ENCODE measurements around the gene DTX4.

GRCh38 chr11:59195586-59195985 is 23.7 kb downstream of the DTX4 start:
- TF ChIP-seq CTCF (IDR thresholded peaks at IDR 0.05) (no peak), PBX3 (IDR thresholded peaks at IDR 0.05) (no peak), EP300 (IDR thresholded peaks at IDR 0.05; ENCODE audit: borderline replicate concordance in 1 of 2, low read depth in 1 of 2, low read length in 1 of 2) (no peak), FOXJ3 (CRISPR knock-in tag; IDR thresholded peaks at IDR 0.05) (no peak), EZH2phosphoT487 (IDR thresholded peaks at IDR 0.05; ENCODE audit: borderline replicate concordance, low read depth) (no peak), MAX (IDR thresholded peaks at IDR 0.05; ENCODE audit: low read depth) (no peak), FOXM1 (IDR thresholded peaks at IDR 0.05; ENCODE audit: low read depth) (no peak), REST (IDR thresholded peaks at IDR 0.05; ENCODE audit: low read depth, low read length) (no peak), JUND (IDR thresholded peaks at IDR 0.05) (no peak), POLR2AphosphoS5 (IDR thresholded peaks at IDR 0.05; ENCODE audit: low read depth, low read length) (no peak), SMC3 (IDR thresholded peaks at IDR 0.05; ENCODE audit: low read depth, low read length) (no peak), RCOR1 (IDR thresholded peaks at IDR 0.05; ENCODE audit: low read length) (no peak)
